Activated CD4-positive, alpha-beta T cell treated with anti-CD3 and anti-CD28 coated beads for 4 hours (primary cell): ENCODE data around the gene MB.
A peak's percentile ranks its signal among the peaks of the same experiment; 100 is the strongest.
"Not testable (repeated sequence)": the region's sequence is repeated elsewhere in the genome, so short reads cannot be mapped to it uniquely, and the experiment has no call there.

ENCODE experiments used
- DNase-seq, 2 donors: peaks; one replicate each; pipeline ENCODE4 v3.0.0-alpha.2; 2020

The MB gene

DNA sequence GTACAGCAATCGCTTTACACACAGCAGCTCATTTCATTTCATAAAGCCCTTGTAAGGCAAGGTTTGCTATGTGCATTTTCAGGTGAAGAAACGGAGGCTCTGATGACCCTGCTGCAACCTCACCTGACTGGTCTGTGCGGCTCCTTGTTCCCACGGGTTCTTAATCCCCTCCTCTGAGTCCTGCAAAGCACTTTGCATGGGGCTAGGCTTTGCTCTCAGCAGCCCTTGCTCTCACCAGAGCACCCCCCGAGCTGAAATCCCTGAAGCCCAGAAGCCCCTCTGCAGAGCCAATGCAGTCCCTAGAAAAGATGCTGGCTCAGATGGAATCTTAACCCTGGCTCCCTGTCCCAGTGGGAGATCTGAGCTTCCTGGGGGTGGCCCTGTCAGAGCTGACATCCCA, 20.1 kb upstream of the MB start:
- no peak for DNase-seq

DNA sequence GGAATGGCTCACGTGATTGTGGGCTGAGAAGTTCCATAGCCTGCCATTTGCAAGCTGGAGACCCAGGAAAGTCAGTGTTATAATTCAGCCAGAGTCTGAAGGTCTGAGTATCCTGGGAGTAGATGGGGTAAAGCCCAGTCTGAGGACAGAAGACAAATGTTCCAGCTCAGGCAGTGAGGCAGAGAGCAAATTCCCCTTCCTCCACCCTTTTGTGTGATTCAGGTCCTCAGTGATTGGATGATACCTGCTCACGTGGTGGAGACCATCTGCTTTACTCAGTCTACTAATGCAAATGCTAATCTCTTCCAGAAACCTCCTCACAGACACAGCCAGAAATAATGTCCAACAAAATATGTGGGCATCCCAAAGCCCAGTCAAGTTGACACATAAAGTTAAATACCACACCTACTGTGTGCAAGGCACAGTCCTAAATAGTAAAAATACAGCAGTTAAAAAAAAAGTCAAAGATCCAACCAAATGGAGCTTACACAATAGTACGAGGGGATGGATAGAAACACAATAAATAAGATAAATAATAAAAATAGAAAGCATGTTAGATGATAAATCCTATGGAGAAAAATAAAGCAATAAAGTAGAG, 17.9 kb upstream of the MB start:
- DNase-seq, result no peak

- no peak for DNase-seq
Observed at GRCh38 chr22:35634015-35634414, 16.9 kb upstream of the MB start.

- DNase-seq, result no peak
Observed at GRCh38 chr22:35633520-35633919, 16.4 kb upstream of the MB start.

DNA sequence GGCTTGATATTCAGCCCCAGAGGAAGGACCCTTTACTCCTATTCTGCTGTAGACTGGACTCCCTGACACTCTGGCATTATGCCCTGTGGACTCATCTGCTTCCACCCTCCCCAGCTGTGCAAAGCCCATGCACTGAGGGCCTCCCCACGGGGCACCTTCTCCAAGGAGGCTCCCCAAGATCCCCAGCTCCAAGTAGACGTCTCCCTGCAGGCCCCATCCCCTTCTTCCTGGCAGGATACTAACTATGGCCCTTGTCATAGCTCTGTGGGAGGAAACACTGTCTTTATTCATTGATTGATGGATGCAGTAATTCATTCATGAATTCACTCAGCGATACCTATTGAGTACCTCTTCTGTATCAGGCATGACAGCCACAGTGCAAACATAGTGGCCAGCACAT, 15.8 kb upstream of the MB start:
- no peak for DNase-seq

- peak in 1 of 2 donors; percentile 9 for DNase-seq
Observed at GRCh38 chr22:35631597-35631996, 14.5 kb upstream of the MB start.

- no peak for DNase-seq
Observed at GRCh38 chr22:35630891-35631290, 13.8 kb upstream of the MB start.

DNA sequence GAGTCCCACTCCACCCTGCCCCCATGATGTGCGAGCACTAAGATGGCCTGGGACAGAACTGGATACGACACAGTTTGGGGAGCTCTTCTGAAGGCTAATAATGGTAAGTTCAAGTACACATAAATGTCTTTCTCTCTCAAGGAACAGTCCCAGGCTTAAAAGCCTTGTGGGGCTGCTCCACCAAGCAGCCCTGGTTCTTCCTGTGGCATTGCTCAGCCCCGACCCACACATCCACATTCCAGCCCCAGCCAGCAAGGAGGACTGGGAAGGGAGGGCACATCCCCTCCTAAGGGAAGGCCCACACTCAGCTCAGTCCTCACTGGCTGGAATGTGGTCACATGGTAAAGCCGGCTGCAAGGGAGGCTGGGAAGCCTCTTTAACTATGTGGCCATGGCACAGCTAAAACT, 13.3 kb upstream of the MB start:
- no peak for DNase-seq

GRCh38 chr22:35629406-35630216, 12.5 kb upstream of the MB start:
- DNase-seq, result peak; percentile 38 to 43

DNA sequence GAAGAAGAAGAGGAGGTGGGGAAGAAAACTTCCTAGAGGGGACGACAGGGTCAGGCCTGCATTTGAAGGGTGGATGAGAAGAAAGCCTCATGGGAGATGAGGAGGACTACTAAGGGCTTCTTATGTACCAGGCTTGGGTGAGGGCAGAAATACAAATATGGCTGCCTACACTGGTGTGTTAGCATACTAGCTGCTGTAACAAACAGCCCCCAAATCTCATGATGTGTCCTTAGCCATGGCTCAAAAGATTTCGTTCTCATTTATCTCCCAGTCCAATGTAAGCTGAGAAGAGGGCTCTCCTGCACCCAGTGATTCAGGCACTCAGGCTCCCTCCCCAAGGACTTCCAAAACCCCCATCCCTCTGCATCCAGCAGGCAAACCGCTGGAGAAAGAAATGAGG, 11.6 kb upstream of the MB start:
- DNase-seq, result no peak

GRCh38 chr22:35627267-35628041, 10.3 kb upstream of the MB start:
- peak; percentile 60 to 61 for DNase-seq

- DNase-seq, result no peak
Observed at GRCh38 chr22:35625763-35626432, 8.8 kb upstream of the MB start.

- DNase-seq, result no peak
Observed at GRCh38 chr22:35624547-35624946, 7.4 kb upstream of the MB start.

DNA sequence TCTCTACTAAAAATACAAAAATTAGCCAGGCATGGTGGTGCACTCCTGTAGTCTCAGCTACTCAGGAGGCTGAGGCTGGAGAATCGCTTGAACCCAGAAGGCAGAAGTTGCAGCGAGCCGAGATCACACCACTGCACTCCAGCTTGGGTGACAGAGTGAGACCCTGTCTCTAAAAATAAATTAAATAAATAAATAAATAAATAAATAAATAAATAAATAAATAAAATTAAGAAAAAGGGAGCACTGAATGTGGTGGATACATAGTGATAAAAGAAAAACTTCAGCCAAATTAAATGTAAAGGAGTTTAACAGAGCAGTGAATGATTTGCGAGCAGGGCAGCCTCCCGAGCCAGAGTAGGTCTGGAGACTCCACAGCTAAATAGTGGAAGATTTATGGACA, 6.8 kb upstream of the MB start:
- not testable (repeated sequence) for DNase-seq

GRCh38 chr22:35622191-35622913, 5.2 kb upstream of the MB start:
- no peak for DNase-seq

DNA sequence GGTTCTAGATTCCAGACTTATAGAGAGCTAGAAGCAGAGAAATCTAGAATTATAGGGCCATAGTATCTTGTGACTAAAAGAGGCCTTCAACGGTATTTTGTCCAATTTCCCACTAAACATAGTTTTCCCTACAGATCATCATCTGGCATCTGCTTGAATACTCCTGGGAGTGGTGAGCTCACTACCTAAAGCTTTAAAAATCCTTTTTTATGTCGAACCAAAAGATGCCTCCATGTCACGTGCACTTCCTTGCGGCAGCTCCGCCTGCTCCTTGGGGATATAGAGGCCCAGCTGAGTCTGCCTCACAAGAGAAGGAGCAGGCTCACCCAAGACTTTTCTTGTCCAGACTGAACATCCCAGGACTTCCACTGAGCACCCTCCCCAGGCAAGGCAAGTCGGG, 4.3 kb upstream of the MB start:
- no peak for DNase-seq

GRCh38 chr22:35620624-35621251, 3.6 kb upstream of the MB start:
- no peak for DNase-seq

DNA sequence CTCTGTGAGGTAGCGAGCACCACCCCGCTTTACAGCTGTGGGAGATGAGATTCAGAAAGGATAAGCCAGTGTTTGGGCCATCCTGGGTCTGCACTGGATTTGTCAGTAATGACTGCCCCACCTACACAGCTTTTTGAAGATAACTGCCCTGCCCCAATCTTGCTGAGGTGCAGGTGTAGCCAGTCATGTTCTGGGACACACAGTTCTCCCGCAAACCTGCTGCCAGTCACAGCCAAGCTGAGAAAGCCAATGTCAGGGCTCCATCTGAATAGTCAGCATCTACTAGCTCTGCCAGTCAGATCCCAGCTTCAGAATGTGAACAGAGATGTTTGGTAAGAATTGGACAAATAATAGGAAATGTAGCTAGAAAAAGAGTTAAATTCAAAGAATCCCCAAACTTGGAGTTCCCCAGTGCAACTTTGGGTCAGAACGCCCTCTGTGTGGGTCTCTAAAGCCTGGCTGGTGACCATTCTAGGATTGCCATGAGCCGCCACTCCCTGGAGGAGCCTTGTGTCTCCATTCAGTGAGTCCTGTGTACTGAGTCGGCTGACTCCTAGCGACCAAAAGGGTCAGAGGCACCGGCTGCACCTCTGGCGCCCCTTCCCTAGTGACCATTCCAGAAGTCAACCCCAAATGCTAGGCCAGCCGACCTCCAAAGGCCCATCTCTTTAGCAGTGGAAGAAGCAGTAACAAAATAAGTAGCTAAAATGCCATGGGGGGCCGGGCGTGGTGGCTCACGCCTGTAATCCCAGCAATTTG, 2.4 kb upstream of the MB start:
- no peak for DNase-seq

DNA sequence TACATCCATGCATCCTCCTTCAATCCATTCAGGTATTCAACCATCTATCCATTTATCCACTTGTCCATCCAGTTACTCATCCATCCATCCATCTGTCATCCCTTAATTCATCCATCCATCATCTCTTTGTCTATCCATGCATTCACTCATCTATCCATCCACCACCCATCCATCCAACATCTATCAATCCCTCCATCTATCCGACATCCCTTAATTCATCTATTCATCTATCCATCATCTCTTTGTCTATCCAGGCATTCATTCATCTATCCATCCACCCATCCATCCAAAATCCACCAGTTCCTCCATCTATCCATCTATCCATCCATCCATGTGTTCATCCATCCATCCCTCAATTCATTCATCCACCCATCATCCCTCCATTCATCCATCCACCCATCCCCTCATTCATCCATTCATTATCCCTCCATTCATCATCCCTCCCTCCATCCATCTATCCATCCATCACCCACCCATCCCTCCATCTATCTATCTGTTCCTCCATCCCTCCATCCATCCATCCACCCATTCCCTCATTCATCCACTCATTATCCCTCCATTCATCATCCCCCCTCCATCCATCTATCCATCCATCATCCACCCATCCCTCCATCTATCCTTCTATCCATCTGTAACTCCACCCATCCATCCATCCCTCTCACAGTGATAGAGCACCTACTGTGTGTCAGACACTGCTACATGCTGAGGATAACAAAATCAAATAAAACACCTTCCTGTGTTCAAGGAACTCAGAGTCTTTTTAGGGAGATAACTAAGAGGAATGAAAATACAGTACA, 1.5 kb upstream of the MB start:
- no peak for DNase-seq

DNA sequence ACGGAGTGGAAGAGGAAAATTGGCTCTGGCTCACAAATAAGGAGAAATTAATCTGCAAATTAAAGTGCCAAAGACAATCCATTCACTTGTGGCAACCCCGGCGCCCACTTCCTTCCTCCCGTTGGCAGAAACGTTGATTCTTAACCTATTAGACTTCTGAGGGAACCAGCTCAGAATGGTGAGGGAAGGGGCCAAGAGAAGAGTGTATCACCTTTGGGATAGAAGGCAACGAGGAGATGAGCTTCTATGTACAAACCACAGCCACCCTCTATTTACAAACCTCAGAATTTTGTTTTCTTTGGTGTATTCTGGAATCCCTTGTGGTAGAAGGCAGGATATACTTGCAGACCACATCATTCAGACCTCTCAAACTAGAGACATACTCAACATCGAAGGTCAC, 1.1 kb downstream of the MB start:
- no peak for DNase-seq

DNA sequence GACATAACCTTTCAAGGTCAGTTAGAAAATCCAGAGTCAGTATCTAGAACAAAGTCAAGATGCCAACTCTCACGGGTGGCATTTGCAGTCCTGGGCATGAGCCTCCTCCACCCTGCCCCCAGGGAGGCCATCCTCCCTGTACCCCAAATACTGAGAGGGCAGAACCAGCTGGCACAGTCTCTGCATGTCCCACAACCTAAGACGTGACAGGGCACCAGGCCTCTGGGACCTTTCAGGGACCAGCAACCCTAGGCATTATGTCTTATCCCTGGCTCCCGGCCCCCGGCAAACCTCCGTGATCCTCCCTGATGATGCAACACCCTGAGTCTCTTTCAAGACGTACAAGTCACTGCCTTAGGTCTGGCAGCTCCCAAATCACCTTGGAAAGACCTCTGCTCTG, 2.0 kb downstream of the MB start:
- no peak for DNase-seq
